ENCODE measurements around the gene MRPL1.

GRCh38 chr4:77954690-77955089 lies 92.1 kb downstream of the MRPL1 start:
- no peak for TF ChIP-seq CTCF (IDR thresholded peaks at IDR 0.05)
- TF ChIP-seq POLR2AphosphoS5 (IDR thresholded peaks at IDR 0.05; ENCODE audit: low read depth, low read length), result no peak
- no peak for TF ChIP-seq SIN3A (IDR thresholded peaks at IDR 0.05; ENCODE audit: borderline replicate concordance, insufficient read depth, low read depth, low read length)

All from Panc1 (cell line).